H1 (cell line): ENCODE data around the gene COPS9. TPM values are rescaled to one million over a fixed set of nuclear protein-coding genes. Genes with fewer than 3 reads are reported as not detected.

Source experiments
- EZH2 ChIP-seq: fragments of 200-600 bp; sonication (generic); IDR thresholded peaks from 2 replicates; pipeline ENCODE4 v1.7.1; 2012; ENCODE audit warnings: low read depth, mild to moderate bottlenecking, moderate library complexity, low read length, inconsistent platforms; ENCODE audit not compliant: severe bottlenecking
- POU5F1 ChIP-seq: IDR thresholded peaks from 2 replicates; pipeline ENCODE4 v1.6.1; 2011; ENCODE audit warnings: low read depth, mild to moderate bottlenecking, low read length, moderate library complexity
- RFX5 ChIP-seq: IDR thresholded peaks from 2 replicates; pipeline ENCODE4 v1.6.1; 2011; ENCODE audit warnings: low read depth, low read length, improper control_type of control experiment, borderline replicate concordance
- TAF7 ChIP-seq: optimal IDR thresholded peaks from 2 replicates; pipeline ENCODE3; 2011; ENCODE audit warnings: low read depth, mild to moderate bottlenecking, inconsistent platforms, low read length, moderate library complexity, borderline replicate concordance
- TEAD4 ChIP-seq: IDR thresholded peaks from 2 replicates; pipeline ENCODE4 v1.6.1; 2012; ENCODE audit warnings: low read depth, low read length, inconsistent platforms, mixed read lengths
- polyA plus RNA-seq, 7 experiments: library from polyadenylated mRNA; depleted of rRNA in 3 of 7; stranded (reverse) in 5 of 7; unstranded in 2 of 7; fragments of >200 nt in 5 of 7; fragments of 200-250 nt in 2 of 7; gene quantifications; 1 replicate in 5 of 7; 2 replicates in 1 of 7; 4 replicates in 1 of 7; pipeline versions ENCODE4 v1.2.1 to v1.2.3, GENCODE V29; 2011 to 2013; ENCODE audit warnings: missing spikeins in 2 of 7, mixed read lengths in 2 of 7
- total RNA-seq: library from RNA; stranded (reverse); fragmentation: NEBNext Ultra II Directional; extraction: Animal tissue kit (Norgen Biotek cat#: 25700); gene quantifications from 2 replicates; pipeline ENCODE4 v1.2.1, GENCODE V29; 2021

The COPS9 gene
- total and polyA plus RNA-seq, 2 of the 8 experiments (the other 6 are each of a cell fraction or from before 2014, with no cell fraction given), result 154 to 234 TPM

GRCh38 chr2:240140511-240140910 is 4.4 kb upstream of the COPS9 start, which contains the start of gene OTOS (continued):
- TF ChIP-seq EZH2 (no peak), POU5F1 (no peak), TAF7 (no peak), RFX5 (no peak), TEAD4 (no peak)
